ENCODE data around the gene ELMO2.

ELMO2 gene

DNA sequence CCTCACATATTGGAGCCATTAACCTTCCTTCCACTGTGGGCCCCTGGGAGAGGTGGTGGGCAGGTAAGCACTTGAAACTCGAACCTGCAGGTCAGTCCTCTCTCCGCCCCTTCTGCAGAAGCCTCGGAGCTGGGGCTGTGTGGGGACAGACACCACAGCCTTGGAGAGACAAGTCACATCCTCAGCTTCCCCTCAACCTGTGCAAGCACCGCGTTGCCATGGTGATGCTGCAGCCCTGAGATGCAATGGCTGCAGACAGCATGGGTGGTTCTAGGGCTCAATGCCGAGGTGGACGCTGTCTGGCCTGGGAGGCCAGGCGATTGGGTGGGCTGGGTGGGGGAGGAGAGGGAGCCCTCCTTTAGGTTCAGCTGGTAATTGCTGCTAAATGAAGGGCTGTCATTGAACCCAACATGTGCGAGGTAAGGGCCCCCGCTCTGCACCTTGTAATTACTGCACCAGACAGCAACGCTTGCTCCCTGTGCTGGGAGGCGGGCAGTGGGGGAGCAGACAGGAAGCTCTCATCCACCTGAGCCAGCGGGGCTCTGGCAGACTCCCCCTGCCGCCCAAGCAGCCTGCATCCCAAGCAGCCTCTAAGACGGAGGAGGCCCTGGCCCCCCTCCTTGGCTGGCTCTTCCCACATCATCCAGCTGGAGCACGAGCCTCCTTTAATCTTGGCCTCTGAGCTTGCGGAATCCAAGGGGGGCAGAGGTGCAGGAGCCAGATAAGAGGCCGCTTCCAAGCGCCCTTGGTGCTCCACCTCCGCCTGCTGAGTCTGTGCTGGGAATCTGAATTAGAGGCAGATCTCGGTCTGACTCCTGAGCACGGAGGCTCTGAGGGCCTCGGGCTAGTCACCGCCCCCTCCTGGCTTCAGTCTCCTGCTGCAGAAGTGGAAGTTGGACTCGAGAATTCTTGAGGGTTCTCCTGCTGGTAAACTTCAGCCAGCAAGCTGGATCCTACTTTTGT is 58.3 kb downstream of the ELMO2 start:
- no peaks in the 10 kb centered on the region for H3K27me3 ChIP-seq (ENCODE audit: insufficient read depth, low read length, poor library complexity)
- H2BK15ac ChIP-seq (replicated peaks; ENCODE audit: low read depth), result no peak overlapping the region
- H3K4me3 ChIP-seq (ENCODE audit: low read length), result no peak overlapping the region
- no peak overlapping the region for H2BK5ac ChIP-seq (ENCODE audit: low read length)
- peak overlapping the region; percentile 26 for H3K9ac ChIP-seq (ENCODE audit: low read length)
- H4K8ac ChIP-seq (ENCODE audit: low read depth, low read length), result no peak overlapping the region
- H2BK120ac ChIP-seq (ENCODE audit: low read depth, low read length), result no peak overlapping the region
- no peaks in the 10 kb centered on the region for H3K79me2 ChIP-seq (ENCODE audit: control insufficient read depth, insufficient read depth, low read length)
- DNase-seq, result peak; percentile 94
- no peak overlapping the region for H3K18ac ChIP-seq (ENCODE audit: low read length)
- H3K56ac ChIP-seq (ENCODE audit: low read length), result peak overlapping the region; percentile 32
- H2AK5ac ChIP-seq (ENCODE audit: low read length), result no peak overlapping the region
- H3K4me2 ChIP-seq (ENCODE audit: low read length), result peak overlapping the region; percentile 39
- H3K4ac ChIP-seq (ENCODE audit: low read depth, low read length), result no peak overlapping the region
- no peak overlapping the region for H3K27ac ChIP-seq (ENCODE audit: low read depth, low read length)
- H3K23ac ChIP-seq (ENCODE audit: low read length), result no peak overlapping the region
- no CpG with 5 or more reads among the region's 25 CpGs for WGBS (ENCODE audit: extremely low coverage, insufficient coverage, low lambda C conversion rate)
- H3K4me1 ChIP-seq (ENCODE audit: control insufficient read depth, low read depth, low read length), result peaks cover 7% of the 10 kb centered on the region
- no peak overlapping the region for H4K5ac ChIP-seq (ENCODE audit: low read length)
- H3K36me3 ChIP-seq (ENCODE audit: control insufficient read depth, insufficient read depth, low read length), result no peaks in the 10 kb centered on the region
- H3K79me1 ChIP-seq (ENCODE audit: low read length), result no peaks in the 10 kb centered on the region

- Histone ChIP-seq H3K4me3 (ENCODE audit: low read length) (no peak overlapping the region), H4K5ac (ENCODE audit: low read length) (no peak overlapping the region), H3K23ac (ENCODE audit: low read length) (no peak overlapping the region), H3K27me3 (ENCODE audit: insufficient read depth, low read length, poor library complexity) (no peaks in the 10 kb centered on the region), H2BK5ac (ENCODE audit: low read length) (no peak overlapping the region), H3K79me2 (ENCODE audit: control insufficient read depth, insufficient read depth, low read length) (no peaks in the 10 kb centered on the region), H3K18ac (ENCODE audit: low read length) (no peak overlapping the region), H2AK5ac (ENCODE audit: low read length) (no peak overlapping the region), H3K27ac (ENCODE audit: low read depth, low read length) (no peak overlapping the region), H3K4me2 (ENCODE audit: low read length) (no peak overlapping the region), H3K4ac (ENCODE audit: low read depth, low read length) (no peak overlapping the region), H2BK15ac (replicated peaks; ENCODE audit: low read depth) (no peak overlapping the region), H3K56ac (ENCODE audit: low read length) (no peak overlapping the region), H4K8ac (ENCODE audit: low read depth, low read length) (no peak overlapping the region), H3K9ac (ENCODE audit: low read length) (no peak overlapping the region), H2BK120ac (ENCODE audit: low read depth, low read length) (no peak overlapping the region), H3K36me3 (ENCODE audit: control insufficient read depth, insufficient read depth, low read length) (no peaks in the 10 kb centered on the region), H3K79me1 (ENCODE audit: low read length) (no peaks in the 10 kb centered on the region), H3K4me1 (ENCODE audit: control insufficient read depth, low read depth, low read length) (peaks cover 7% of the 10 kb centered on the region)
- no peak for DNase-seq
- WGBS (ENCODE audit: extremely low coverage, insufficient coverage, low lambda C conversion rate), result no CpG with 5 or more reads among the region's 8 CpGs
Observed at GRCh38 chr20:46346770-46347169, 59.6 kb downstream of the ELMO2 start.

DNA sequence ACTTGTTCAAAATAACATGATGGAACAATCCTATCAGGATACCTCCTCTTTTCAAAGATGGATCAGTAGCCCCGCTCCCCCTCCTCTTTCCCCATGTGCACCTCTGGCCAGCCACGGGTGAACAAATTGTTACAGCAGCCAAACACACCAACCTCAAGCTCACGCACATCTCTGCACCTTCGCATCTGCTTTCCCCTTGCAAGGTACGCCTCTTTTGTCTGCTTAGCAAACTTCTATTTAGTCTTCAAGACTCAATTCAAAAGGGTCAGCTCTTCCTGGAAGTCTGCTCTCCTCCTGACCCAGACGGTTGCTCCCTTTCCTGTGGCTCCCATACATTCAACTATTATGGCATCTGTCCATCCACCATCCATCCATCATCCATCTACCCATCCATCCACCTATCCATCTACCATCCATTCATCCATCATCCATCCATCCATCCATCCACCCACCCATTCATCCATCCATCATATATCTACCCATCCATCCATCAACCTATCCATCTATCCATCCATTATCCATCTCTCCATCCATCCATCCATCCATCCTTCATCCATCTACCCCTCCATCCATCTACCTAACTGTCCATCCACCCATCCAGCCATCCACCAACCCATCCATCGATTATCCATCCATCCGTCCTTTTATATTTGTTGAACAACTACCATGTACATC is 61.8 kb downstream of the ELMO2 start:
- peaks cover 2% of the 10 kb centered on the region for H3K4me1 ChIP-seq (ENCODE audit: control insufficient read depth, low read depth, low read length)
- WGBS (ENCODE audit: extremely low coverage, insufficient coverage, low lambda C conversion rate), result 100% methylated on average over 2 of the region's 8 CpGs

GRCh38 chr20:46343975-46344357 is 62.4 kb downstream of the ELMO2 start:
- Histone ChIP-seq H3K4me2 (ENCODE audit: low read length) (no peak overlapping the region), H4K8ac (ENCODE audit: low read depth, low read length) (no peak overlapping the region), H3K23ac (ENCODE audit: low read length) (no peak overlapping the region), H3K18ac (ENCODE audit: low read length) (no peak overlapping the region), H3K4me1 (ENCODE audit: control insufficient read depth, low read depth, low read length) (peaks cover 2% of the 10 kb centered on the region), H2AK5ac (ENCODE audit: low read length) (no peak overlapping the region), H4K5ac (ENCODE audit: low read length) (no peak overlapping the region), H3K56ac (ENCODE audit: low read length) (no peak overlapping the region), H2BK15ac (replicated peaks; ENCODE audit: low read depth) (no peak overlapping the region), H3K36me3 (ENCODE audit: control insufficient read depth, insufficient read depth, low read length) (no peaks in the 10 kb centered on the region), H2BK120ac (ENCODE audit: low read depth, low read length) (no peak overlapping the region), H3K27me3 (ENCODE audit: insufficient read depth, low read length, poor library complexity) (no peaks in the 10 kb centered on the region), H3K79me2 (ENCODE audit: control insufficient read depth, insufficient read depth, low read length) (no peaks in the 10 kb centered on the region), H3K27ac (ENCODE audit: low read depth, low read length) (no peak overlapping the region), H2BK5ac (ENCODE audit: low read length) (no peak overlapping the region), H3K4ac (ENCODE audit: low read depth, low read length) (no peak overlapping the region), H3K79me1 (ENCODE audit: low read length) (no peaks in the 10 kb centered on the region), H3K4me3 (ENCODE audit: low read length) (no peak overlapping the region), H3K9ac (ENCODE audit: low read length) (no peak overlapping the region)
- WGBS (ENCODE audit: extremely low coverage, insufficient coverage, low lambda C conversion rate), result no CpG with 5 or more reads among the region's 2 CpGs
- DNase-seq, result no peak

More for the DNA sequence above, 61.8 kb downstream of the ELMO2 start:
- no peak overlapping the region for H3K9ac ChIP-seq (ENCODE audit: low read length)
- H3K27me3 ChIP-seq (ENCODE audit: insufficient read depth, low read length, poor library complexity), result no peaks in the 10 kb centered on the region
- H4K5ac ChIP-seq (ENCODE audit: low read length), result no peak overlapping the region
- H2BK120ac ChIP-seq (ENCODE audit: low read depth, low read length), result no peak overlapping the region
- no peak overlapping the region for H4K8ac ChIP-seq (ENCODE audit: low read depth, low read length)
- no peak overlapping the region for H2BK5ac ChIP-seq (ENCODE audit: low read length)
- no peaks in the 10 kb centered on the region for H3K36me3 ChIP-seq (ENCODE audit: control insufficient read depth, insufficient read depth, low read length)
- H3K4me3 ChIP-seq (ENCODE audit: low read length), result no peak overlapping the region
- no peak overlapping the region for H3K23ac ChIP-seq (ENCODE audit: low read length)
- no peak overlapping the region for H3K27ac ChIP-seq (ENCODE audit: low read depth, low read length)
- H3K4me2 ChIP-seq (ENCODE audit: low read length), result no peak overlapping the region
- H2BK15ac ChIP-seq (replicated peaks; ENCODE audit: low read depth), result no peak overlapping the region
- H3K79me2 ChIP-seq (ENCODE audit: control insufficient read depth, insufficient read depth, low read length), result no peaks in the 10 kb centered on the region
- no peak for DNase-seq
- H3K4ac ChIP-seq (ENCODE audit: low read depth, low read length), result no peak overlapping the region
- H3K56ac ChIP-seq (ENCODE audit: low read length), result no peak overlapping the region
- no peak overlapping the region for H2AK5ac ChIP-seq (ENCODE audit: low read length)
- H3K79me1 ChIP-seq (ENCODE audit: low read length), result no peaks in the 10 kb centered on the region
- no peak overlapping the region for H3K18ac ChIP-seq (ENCODE audit: low read length)

- H4K5ac ChIP-seq (ENCODE audit: low read length), result no peak overlapping the region
- DNase-seq, result no peak
- H3K4me1 ChIP-seq (ENCODE audit: control insufficient read depth, low read depth, low read length), result no peaks in the 10 kb centered on the region
- H3K27ac ChIP-seq (ENCODE audit: low read depth, low read length), result no peak overlapping the region
- H3K36me3 ChIP-seq (ENCODE audit: control insufficient read depth, insufficient read depth, low read length), result no peaks in the 10 kb centered on the region
- no peak overlapping the region for H3K18ac ChIP-seq (ENCODE audit: low read length)
- H3K4ac ChIP-seq (ENCODE audit: low read depth, low read length), result no peak overlapping the region
- H3K79me2 ChIP-seq (ENCODE audit: control insufficient read depth, insufficient read depth, low read length), result no peaks in the 10 kb centered on the region
- H3K79me1 ChIP-seq (ENCODE audit: low read length), result no peaks in the 10 kb centered on the region
- WGBS (ENCODE audit: extremely low coverage, insufficient coverage, low lambda C conversion rate), result no CpG with 5 or more reads among the region's 17 CpGs
- H3K56ac ChIP-seq (ENCODE audit: low read length), result no peak overlapping the region
- no peak overlapping the region for H2BK120ac ChIP-seq (ENCODE audit: low read depth, low read length)
- no peak overlapping the region for H3K9ac ChIP-seq (ENCODE audit: low read length)
- H3K27me3 ChIP-seq (ENCODE audit: insufficient read depth, low read length, poor library complexity), result no peaks in the 10 kb centered on the region
- no peak overlapping the region for H3K4me2 ChIP-seq (ENCODE audit: low read length)
- H2BK15ac ChIP-seq (replicated peaks; ENCODE audit: low read depth), result no peak overlapping the region
- no peak overlapping the region for H3K4me3 ChIP-seq (ENCODE audit: low read length)
- H2AK5ac ChIP-seq (ENCODE audit: low read length), result no peak overlapping the region
- no peak overlapping the region for H2BK5ac ChIP-seq (ENCODE audit: low read length)
- no peak overlapping the region for H3K23ac ChIP-seq (ENCODE audit: low read length)
- H4K8ac ChIP-seq (ENCODE audit: low read depth, low read length), result no peak overlapping the region
Observed at GRCh38 chr20:46343348-46343974, 63.0 kb downstream of the ELMO2 start.
